HG02588 (cell line): ENCODE measurements around the gene ERRFI1.

Experiments
- ATAC-seq: cut with Tn5 transposase; IDR thresholded peaks from one replicate; pipeline ENCODE4 v1.9.1; 2021; ENCODE audit warnings: mild to moderate bottlenecking, moderate library complexity; ENCODE audit not compliant: unreplicated experiment

ERRFI1 gene

DNA sequence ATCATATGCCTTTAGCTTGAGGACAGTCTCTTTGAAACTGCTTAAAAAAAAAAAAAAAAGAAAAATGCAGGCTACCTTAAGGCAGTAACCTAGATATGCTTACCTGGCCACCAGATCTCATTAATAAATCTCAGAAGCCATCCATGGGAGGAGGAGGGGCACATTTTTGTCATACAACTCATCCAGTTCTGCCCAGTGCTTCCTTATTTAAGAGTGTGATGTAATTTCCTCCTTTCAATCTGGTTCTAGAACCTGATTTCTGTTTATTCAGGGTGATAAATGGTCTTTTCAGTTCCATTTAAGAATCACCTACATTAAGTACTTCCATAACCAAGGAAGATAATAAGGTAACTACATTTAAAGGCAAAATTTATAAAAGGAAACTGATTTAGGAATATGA, 6.1 kb downstream of the ERRFI1 start:
- ATAC-seq, result no peak

DNA sequence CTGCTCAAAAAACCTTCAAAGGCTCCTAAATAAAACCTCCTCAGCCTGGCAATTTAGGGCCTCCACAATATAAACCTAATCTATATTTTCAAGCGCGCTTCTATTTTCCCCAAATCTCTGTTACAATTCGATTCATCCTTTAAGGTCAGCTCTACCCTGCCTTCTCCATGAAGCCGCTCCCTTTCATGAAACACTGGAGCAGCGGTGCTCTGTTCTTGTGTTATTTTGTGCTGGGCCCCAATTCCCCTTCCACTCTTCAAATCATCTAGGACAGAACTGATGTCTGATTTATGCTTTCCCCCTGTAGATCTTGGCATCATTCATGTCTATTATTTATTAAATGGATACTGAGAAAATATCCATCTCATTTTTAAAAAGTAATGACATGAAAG, 6.9 kb downstream of the ERRFI1 start:
- no peak for ATAC-seq

DNA sequence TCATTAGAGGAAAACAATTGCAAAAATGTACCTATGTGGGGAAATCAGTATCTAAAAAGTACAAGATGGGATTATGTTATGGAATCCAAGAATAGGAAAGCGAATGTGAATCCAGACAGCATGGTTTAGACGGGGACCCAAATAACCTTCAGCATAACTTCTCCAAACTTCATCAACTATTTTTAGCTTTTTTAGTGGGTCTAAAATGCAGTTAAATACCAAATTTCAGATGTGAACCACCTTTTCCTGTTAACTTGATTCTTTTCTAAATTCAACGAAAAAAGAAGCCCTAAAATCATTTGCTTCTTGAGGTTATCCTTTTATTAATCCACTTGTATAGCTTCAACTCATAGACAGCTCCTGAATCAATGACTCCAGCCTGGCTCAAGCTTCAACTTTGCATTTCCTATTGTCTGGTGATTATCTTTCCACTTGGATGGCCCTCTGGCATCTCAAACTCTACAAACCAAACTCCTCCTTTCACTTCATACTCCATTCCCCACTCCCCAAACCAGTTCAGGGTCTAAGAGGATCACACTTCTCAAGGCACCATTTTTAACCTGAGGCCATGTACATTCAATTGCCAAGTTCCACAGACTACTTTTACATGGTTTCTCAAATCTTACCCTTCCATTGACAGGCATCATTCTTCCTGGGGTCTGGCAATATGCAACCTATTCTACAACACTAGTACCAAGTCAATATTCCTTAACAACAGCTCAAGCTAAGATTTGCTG, 7.4 kb downstream of the ERRFI1 start:
- no peak for ATAC-seq

DNA sequence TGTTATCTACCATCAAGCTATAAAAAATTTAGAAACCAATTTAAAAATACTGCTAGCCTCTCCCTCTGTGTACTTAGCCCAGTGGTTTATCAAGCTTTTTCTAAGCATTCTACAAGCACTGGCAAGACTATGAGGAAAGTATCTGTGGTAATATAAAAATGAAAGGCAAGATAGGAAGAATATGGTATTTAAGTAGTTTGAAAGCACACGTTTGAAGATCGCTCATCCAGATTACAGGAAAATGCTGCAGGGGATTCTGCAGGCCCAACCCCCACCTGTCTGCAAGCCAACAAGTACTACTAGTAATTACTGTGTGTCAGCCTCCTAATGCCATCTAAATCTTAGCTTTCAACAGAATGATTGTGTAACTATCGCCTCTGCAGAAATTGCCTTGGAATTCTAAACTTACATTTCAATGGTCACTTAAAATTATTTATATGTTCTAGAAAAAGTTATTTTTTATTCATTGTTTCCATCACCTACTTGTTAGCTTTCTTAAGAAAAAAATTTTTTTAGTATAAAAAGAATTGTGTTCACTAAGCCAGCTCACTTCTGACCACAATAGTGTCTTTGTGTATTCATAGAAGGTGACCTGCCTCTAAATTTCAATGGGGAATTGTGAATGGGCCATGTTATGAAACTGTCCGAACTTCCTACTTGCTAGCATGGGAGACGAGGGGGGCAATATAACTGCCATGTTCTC, 8.5 kb downstream of the ERRFI1 start:
- ATAC-seq, result no peak

DNA sequence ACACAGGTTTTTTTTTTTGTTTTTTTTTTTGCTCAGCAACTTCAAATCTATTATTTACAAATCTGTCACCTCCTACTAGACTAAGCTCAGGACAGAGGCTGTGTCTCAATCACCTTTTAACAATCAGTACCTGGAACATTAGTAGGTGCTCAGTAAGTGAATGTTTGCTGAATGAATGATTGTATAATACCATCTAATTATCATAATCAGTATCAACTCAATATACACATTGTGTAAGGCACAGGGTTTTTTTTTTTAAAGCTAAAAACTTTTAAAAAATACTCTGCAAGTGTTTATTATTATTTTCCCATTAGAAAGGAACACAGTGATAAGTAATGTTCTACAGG, 9.2 kb downstream of the ERRFI1 start:
- no peak for ATAC-seq

DNA sequence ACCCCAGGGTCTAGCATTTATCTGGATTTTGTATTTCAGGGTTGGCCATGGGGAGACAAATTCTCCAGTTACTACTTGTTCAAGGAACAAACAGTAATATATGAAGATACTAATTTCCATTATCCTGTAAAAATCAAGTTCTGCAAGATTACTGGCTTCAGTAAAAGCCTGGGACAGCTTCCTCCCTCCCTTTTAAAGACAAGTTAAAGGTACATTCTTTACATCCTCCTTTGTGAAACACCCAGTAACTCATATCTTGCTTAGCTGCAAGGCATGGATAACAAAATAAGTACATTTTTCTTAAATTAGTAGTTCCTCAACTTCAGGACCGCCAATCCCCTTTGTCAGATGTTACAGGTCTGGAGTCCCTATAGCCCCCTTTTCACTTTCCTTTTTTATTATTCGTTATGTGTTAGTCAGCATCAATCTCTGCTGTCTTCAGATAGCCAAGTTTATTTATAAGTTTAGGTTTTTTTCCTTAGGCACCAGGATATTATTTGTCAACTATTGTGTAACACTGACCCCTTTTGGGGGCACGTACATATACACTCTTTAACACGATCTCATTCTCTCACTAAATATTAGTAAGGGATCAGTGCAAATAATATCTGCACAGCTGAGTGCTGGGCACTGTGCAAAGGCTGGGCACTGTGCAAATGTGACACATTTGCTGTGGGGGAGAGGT, 9.8 kb downstream of the ERRFI1 start:
- ATAC-seq, result no peak

DNA sequence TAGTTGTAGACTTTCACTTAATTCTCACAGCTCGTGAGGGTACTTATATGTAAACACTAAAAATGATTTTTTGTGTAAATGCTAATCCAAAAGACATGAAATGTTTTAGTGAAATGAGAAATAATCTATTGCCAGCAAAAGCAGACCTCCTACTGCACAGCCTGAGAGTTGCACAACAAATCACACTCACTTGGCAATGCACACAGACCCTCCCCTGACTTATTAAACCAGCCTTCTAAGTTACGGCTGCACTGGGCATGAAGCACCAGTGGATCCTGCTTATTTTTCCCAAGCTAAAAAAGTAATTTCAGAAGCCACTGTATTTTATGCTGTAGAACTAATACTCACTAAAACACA, 10.3 kb downstream of the ERRFI1 start:
- ATAC-seq, result no peak

DNA sequence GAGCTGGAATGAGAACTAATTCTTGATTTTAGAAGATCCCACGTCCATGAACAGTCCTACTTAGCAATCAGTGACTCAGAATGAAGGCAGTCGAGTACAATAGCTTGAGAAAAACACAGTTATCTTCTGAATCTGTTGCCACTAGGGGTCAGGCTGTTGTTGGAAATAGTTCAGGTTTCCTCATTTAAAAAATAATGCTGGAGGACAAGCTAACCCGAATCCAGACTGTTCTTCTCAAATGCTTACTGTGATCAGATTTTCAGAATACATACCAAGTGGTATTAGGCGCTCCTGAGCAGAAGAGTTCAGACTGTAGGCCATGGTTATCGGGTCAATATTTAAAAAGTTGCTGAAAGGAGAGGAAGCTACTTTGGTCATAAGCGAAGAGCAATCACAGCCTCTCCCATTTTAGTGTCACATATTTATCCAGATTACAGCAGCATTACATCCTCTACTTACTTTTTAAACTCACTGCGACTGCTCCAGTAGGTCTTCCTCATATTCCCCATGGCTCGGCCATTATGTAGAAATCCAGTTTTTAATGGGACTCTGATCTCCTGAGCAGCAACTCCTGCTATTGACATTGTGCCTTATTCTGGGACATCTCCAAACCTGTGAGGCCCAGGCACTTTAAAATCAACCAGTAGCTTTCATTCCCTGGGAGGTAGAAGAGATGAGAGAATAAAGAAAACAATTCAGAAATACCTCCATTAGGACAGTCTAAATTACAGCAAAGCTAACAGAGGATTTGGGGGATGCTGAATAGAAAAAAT, 10.9 kb downstream of the ERRFI1 start:
- ATAC-seq, result no peak

DNA sequence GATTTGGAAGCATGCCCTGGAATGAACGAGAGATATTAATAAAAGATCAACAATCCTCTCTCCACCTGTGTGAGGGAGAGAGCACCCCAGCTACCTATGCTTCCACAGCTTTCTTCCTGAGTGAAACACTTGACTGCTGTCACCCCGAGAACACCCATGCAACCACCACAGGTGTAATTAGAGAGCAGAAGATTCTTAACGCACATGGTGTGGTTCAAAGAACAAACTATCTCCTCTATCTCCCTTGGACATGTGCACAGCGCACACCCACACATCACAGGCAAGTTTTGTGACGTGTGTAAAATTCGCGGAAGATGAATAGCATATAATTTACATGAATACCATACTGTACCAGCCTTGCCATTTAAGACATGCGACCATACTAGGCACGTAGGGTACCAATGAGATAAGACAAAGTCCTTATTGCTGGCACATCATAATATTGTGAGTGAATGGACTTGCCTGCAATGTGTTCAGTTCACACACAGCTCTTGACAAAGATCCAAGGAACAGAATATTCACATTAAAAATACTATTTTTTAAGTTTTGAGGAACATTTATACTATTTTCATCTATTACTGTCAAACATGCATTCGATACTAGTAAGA, 11.6 kb downstream of the ERRFI1 start:
- ATAC-seq, result no peak

DNA sequence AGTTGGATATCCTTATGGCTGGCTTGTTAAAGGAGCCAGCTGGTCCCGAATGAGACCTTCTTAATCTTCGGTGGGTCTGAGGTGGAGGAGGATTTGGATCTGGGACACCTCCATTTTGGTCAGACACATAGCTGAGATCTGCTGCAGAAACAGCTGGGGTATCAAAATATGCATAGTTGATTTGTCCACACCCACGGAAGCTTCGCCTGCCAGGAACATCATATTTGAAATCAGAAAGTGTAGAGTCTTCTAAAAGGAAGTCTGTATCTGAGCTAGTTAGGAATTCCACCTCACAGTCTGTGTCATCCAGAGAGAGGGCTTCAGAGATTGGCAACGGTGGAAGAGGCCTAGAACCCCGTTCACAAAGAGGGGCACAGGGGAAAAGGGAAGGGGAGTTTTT, 12.3 kb downstream of the ERRFI1 start:
- no peak for ATAC-seq

DNA sequence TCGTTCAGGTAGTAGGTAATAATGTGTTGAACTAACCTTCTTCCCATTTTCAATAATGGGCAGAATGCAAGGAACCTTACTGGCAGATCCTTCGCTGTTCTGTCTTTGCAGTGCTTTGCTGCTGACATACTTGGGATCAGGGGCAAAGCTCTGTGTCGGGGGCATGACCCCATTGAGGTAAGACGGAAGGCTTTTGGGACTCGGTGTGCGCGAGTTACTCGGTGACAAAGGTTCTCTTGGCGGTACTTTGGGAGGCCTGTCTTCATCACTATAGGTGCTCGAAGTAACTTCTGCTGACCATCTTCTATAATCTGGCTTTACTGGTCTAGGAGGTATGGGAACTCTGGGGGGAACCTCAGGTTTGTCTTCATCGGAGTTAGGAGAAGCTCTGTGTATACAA, 12.7 kb downstream of the ERRFI1 start:
- no peak for ATAC-seq

DNA sequence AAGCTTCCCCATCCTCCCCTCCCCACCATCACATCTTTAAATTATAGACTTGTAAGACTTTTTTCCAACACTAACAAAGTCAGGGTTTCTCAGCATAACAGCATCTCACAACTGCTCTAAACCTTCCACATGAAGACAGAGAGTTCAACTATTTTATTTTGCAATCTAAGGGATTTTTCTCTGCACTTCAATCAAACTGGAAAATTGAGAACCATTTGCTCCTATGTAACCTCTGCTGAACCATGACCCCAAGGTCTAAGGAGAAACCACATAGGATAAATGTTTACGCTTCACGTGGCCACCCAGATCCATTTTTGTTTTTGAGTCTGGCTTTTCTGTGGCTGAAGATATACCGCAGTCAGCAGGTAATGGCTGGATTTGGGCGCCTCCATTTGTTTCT, 13.2 kb downstream of the ERRFI1 start:
- no peak for ATAC-seq

DNA sequence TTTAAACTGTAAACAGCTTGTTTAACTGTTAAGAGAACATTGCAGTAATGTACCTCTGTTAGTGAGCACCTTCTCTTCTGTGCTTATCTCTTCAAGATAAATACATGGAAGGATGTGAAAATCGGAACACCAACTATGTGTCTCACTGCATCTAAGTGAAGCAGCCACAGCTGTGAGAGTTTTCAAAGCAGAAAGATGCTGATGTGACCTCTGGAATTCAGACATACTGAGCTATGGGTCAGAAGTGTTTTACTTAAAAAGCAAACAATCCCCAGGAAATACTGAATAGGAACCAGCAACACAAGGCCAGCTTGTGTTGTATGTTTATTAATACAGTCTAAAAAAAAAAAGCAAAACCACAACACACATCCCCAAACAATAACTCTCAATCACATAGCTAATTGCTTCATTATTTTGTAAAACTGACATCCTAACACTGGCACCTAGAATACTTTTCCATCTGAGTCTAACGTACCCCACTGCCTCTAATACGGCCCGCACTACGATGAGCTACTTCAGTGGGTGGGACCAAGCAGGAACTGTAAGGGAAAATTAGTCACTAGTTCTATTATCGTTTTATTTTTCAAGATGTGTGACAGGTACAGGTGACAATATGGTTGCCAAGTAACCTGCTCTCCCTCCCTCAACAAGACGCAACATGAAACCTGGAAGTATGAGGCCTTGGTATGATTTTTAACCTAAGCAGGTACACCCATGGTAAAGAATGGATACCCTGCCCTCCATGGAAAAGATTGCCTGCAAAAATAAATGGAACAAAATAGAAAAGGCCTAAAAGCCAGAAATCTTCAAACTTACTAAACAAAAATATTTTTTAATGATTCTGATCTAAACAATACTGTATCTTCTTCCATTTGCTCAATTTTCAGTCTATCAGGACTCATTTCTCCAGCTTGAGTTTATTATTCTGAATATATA, 13.9 kb downstream of the ERRFI1 start:
- ATAC-seq, result no peak

DNA sequence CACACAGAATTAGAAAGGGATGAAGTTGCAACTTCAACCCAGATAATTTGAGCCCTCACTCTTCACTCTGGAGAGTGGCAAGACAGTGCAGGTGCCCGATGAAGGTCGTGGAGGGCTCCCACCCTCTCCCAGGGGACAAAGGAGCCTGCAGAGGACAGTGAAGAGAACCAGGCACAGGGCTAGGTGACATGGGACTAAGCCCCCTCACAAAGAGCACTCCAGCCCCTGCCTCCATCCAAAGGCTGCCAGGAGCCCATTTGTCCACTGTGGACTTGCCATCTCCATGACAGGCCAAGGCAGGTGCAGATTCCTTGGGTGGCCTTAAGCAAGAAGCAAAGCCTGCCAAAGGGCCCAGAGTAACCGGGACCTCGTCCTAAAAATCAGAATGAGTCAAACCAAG, 15.1 kb downstream of the ERRFI1 start:
- no peak for ATAC-seq

DNA sequence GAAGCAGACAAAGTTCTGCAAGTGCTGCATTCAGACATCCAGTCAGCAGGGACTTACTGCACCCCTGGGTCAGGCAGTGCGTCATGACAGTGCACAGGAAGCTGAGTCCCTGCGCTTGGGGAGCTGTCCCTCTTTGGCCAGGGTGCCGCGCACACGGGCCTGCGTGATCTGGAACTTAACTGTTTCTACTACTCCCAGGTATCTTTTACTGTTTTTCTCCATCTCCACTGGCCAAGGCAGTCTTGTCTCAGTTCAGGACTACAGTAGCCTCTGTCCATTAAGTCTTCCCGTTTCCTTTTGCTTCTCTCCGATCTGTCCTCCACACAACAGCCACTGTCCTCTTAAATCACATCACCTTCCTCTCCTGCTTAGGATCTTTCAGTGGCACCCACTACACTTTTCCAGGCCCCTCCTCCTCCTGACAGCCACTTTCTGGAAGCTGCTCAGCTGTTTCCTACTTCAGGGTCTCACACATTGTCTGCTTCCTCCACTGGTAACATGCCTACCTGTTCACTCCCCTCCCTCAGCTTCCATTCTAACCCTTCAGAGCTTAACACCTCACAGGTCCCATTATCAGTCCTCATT, 15.9 kb downstream of the ERRFI1 start:
- ATAC-seq, result no peak

DNA sequence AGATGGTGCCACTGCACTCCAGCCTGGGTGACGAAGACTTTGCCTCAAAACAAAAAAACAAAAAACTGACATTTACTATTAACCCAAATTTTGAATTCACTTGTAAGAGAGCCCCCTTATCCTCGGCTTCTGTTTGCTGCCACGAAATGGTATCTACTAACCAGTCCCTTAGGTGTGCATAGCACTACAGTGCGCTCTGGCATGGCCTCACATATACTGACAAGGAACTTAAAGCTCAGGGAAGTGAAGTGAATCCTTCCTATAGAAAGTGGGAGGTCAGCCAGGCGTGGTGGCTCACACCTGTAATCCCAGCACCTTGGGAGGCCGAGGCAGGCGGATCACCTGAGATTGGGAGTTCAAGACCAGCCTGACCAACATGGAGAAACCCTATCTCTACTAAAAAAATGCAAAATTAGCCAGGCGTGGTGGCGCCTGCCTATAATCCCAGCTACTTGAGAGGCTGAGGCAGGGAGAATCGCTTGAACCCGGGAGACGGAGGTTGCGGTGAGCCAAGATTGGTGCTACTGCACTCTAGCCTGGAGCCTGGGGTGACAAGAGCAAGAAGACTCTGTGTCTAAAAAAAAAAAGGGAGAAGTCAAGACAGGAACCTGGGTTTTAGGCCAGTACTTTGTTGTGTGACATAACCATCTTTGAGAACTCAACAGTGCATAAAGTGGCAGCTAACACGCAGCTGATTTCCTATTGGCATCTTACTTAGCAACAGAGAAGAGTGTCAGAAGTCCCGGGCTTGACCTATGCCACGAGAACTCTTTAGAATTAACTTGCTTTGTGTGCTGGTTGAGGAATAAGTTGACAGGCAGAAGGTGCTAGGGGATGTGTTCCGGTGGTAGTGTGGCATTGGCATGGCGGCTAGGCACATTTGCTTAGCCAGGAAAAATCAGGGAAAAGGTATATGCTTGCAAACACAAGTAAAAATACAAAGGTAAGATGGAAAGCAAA, 16.8 kb downstream of the ERRFI1 start:
- ATAC-seq, result no peak

DNA sequence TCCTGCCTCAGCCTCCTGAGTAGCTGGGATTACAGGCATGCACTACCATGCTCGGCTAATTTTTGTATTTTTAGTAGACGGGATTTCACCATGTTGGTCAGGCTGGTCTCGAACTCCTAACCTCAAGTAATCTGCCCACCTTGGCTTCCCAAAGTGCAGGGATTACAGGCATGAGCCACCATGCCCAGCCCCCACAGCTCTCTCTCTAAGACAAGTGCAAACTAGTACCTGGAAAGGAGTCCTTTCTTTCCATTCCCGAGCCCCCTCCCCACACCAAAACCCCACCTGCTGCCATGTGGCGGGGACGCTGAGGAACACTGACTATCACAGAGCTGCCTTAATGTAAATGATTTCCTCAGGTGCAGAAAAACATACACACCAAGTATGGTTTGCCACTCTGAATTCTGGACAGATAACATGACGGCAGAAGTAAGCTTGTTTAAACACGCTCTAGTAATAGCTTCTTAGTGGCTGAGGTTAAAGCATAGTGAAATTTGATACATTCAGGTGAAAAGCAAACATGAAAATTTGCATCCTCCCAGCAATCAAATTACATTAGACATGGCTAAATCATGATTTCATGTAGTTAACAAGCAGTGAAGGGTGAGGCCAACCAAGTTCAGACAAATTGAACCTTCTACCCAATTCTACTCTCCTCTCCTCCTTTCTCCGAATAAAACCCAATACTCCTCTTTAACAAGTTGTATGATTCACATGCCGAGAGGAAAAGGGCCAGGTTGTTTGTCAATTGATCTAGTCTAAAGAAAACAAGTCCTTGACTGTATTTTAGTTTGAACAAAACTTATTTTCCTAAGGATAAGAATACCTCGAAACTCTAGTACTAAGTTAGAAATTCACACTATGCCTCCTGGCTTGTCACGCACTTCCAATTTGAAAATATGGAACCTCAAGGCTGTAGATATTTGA, 19.8 kb downstream of the ERRFI1 start:
- no peak for ATAC-seq
